ENCODE results near the gene TMEM271.

Gene TMEM271, protein sequence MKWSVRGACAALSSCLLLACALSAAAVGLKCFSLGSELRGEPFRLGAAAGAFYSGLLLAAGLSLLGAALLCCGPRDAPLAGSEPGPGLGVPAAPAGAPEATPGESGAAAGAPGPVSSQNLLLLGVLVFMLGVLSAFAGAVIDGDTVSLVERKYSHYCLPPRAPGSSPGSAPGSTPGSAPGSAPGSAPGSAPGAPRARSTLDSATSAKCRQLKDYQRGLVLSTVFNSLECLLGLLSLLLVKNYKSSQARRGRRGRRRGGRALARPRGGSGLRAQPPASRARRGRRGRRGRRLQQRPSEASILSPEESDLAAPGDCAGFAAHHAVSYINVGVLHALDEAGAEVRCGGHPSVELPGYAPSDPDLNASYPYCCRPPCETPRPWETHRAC

DNA sequence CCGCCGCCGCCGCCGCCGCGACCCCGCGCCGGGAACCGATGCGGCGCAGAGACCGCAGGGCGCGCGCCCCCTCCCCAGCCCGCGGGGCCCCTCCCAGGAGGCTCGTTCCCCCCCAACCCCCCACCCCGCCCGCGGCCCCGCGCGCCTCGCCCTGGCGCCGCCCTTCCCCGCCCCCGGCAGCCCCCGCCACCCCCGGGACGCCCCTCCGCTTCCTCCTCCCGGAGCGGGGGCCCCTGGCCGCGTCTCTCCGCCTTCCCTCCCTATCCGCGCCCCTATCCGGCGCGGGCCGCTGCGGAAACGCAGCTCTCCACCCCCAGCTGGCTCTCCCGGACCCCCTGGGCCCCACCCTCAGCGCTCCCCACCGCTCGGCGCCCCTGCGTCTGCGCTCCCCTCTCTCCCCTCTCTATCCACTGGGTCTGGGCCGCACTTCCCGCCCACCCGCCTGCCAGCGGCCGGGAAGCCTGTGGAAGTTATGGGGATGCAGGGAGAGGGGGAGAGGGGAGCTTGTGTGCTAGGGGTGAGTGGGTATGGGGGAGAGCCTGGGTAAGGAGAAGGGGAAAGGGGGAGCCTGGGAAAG is at the start of gene TMEM271:
TMEM271 (minus strand) TSS at position 51 of the 577 bp plus-strand sequence. CDS start 233 bp downstream, outside the sequence.
- DNase-seq (ENCODE audit: low spot score): no peak

- no peak for DNase-seq (ENCODE audit: low spot score)
Measured at GRCh38 chr4:625631-626161, 49.6 kb upstream of the TMEM271 start.

- DNase-seq (ENCODE audit: low spot score): no peak
Measured at GRCh38 chr4:624705-625590, 48.9 kb upstream of the TMEM271 start, which contains the start of gene PDE6B. Gene PDE6B (plus strand): TSS chr4:625573. CDS start chr4:625627, 54 bp downstream.

DNA sequence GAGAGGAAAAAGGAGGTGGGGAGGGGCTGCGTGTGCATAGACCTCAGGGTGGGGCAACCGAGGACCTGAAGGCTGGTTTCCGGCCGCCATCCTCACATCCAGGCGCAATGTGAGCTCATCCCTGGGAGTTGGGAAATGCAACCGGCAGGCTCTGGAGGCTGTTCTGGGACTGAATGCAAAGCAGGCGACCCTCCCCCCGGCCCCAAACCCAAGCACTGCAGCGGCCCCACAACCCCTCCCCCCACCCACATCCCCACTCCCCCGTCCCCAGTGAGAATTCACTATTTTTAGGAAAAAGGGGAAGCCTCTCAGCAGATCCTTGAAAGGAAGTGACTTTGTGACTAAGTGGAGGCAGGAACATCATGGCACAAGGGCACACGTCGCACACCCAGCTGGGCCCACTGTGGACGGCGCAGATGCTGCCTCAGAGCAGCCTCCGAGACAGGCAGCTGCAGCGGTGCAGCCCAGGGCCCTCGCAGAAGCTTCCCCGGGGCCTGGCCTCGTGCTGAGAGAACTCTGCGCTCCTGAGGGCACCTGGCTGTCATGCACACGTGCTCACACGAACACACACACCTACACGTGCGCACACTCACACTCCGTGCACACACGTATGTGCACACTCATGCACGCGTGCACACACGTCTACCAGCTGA is 47.9 kb upstream of the TMEM271 start:
- DNase-seq (ENCODE audit: low spot score): no peak

DNA sequence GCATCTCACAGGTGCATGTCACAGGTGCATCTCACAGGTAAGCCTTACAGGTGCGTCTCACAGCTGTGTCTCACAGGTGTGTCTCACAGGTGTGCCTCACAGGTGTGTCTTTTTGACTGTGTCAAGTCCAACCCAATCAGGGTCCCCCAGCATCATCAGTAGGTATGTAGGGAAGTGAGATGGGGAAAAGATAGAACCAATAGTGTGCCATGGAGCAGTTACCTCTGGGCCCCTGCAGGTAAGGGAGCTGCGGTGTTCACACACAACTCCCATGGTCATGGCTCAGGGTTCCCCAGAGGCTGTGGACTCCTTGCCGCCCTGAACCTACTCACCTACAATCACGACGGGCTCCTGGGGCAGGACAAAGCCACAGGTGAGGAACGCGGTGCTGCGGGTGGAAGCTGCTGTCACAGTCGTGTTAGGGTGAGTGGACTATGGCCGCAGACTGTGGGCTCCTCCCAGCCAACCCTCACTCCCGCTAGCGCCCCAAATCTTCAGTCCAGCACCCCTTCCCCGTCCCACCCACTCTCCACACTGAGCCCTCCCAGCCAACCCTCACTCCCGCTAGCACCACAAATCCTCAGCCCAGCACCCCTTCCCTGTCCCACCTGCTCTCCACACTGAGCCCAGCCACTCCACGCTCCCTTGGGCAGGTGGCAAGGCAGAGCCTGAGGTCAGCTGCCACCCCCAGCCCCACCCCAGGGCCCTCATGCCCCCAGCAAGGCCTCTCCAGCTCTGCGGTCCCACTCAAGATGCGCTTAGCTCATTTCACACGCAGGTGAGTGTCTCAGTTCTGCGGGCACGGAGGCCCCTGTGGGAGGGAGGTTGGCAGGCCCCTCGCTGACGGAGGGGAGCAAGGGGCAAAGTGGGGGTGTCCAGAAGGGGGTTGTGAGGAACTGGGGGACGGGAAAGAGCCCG is 47.2 kb upstream of the TMEM271 start:
- no peak for DNase-seq (ENCODE audit: low spot score)

DNA sequence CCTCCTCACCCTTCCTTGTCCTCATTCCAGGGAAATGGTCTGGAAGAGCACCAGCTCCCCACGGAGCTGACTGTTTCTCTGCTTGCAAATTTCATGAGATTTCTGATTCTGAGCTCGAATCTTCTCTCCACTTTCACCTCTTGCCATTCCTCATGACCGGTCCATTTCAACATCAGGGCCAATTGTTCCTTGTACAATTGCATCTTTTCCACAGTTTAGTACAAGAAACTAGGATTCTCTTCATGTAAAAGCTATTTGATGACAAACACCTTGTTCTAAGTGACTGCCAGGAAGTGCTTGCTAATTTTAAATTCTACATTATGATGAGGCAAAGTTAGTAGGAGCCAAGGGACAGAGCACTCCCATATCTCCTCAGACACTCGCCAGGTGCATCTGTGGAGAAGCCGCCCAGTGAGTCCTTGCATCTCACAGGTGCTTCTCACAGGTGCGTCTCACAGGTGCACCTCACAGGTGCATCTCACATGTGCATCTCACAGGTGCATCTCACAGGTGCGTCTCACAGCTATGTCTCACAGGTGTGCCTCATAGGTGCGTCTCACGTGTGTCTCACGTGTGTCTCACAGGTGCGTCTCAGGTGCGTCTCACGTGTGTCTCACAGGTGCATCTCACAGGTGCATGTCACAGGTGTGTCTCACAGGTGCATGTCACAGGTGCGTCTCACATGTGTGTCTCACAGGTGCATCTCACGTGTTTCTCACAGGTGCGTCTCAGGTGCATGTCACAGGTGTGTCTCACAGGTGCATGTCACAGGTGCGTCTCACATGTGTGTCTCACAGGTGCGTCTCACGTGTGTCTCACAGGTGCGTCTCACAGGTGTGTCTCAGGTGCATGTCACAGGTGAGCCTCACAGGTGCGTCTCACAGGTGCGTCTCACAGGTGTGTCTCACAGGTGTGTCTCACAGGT is 46.2 kb upstream of the TMEM271 start:
- no peak for DNase-seq (ENCODE audit: low spot score)

GRCh38 chr4:621296-622070 is 45.4 kb upstream of the TMEM271 start:
- no peak for DNase-seq (ENCODE audit: low spot score)

GRCh38 chr4:620851-621261 is 44.8 kb upstream of the TMEM271 start:
- DNase-seq (ENCODE audit: low spot score): no peak

GRCh38 chr4:620201-620600 is 44.1 kb upstream of the TMEM271 start:
- no peak for DNase-seq (ENCODE audit: low spot score)

- no peak for DNase-seq (ENCODE audit: low spot score)
Measured at GRCh38 chr4:617644-618641, 41.8 kb upstream of the TMEM271 start.

- DNase-seq (ENCODE audit: low spot score): no peak
Measured at GRCh38 chr4:616911-617643, 41.0 kb upstream of the TMEM271 start.

DNA sequence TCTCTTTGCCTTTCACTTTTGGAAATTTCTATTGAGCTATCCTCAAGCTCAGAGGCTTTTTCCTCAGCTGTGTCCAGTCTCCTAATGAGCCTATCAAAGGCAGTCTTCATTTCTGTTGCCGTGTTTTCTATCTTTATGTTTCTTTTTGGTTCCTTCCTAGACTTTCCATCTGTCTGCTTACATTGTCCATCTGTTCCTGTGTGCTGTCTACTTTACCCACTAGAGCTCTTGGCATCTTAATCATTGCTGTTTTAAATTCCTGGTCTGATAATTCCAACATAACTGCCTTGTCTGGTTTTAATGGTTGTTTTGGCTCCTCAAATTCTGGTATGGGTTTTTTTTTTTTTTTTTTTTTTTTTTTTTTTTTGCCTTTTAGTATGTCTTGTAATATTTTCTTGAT is 40.0 kb upstream of the TMEM271 start:
- no peak for DNase-seq (ENCODE audit: low spot score)

GRCh38 chr4:613126-613525 is 37.0 kb upstream of the TMEM271 start:
- no peak for DNase-seq (ENCODE audit: low spot score)

DNA sequence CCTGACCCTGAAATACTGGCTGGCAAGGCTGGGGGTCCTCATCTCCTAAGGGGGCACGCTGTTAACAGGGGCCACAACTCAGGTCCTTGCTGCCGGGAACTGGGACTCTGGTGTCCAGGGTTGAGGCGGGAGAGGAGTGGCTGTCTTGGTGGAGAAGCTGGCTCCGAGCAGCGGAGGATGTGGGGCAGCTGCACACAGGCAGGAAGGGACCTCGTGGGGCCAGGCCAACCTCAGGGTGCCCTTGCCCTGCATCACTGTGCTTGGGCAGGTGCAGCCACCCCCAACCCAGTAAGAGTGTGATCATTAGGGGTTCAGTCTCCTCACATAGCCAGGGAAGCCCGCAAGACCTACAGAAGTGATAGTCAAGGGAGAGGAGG is 36.6 kb upstream of the TMEM271 start:
- DNase-seq (ENCODE audit: low spot score): no peak

- DNase-seq (ENCODE audit: low spot score): no peak
Measured at GRCh38 chr4:612052-612748, 36.1 kb upstream of the TMEM271 start.
